HepG2 (cell line): ENCODE results near the gene FAS. TPM values are rescaled to one million over a fixed set of nuclear protein-coding genes. Genes with fewer than 3 reads are reported as not detected.

Experiments
- AGO2 ChIP-seq: fragments of 200-400 bp; formaldehyde crosslinking; optimal IDR thresholded peaks from 2 replicates; pipeline ENCODE3; 2017; ENCODE audit warnings: mild to moderate bottlenecking, low read depth, low read length, moderate library complexity
- CEBPG ChIP-seq: IDR thresholded peaks from 2 replicates; pipeline ENCODE4 v1.6.1; 2016
- HIC2 ChIP-seq: sonication (generic); formaldehyde crosslinking; IDR thresholded peaks from 2 replicates; pipeline ENCODE4 v1.9.0; 2022; ENCODE audit warnings: low read depth, missing genetic modification reagents
- HNF1A ChIP-seq, 2 experiments: sonication (generic) in 1 of 2; formaldehyde crosslinking in 1 of 2; IDR thresholded peaks; 2 replicates each; pipeline versions ENCODE4 v1.4.0 to v1.6.1; 2016 to 2020; ENCODE audit warnings: borderline replicate concordance in 1 of 2, low read depth in 1 of 2, mild to moderate bottlenecking in 1 of 2, missing genetic modification reagents in 1 of 2
- KLF16 ChIP-seq, 2 experiments: sonication (generic) in 1 of 2; formaldehyde crosslinking in 1 of 2; IDR thresholded peaks; 2 replicates each; pipeline versions ENCODE4 v1.6.1 to v1.8.0; 2016 to 2023; ENCODE audit warnings: missing genetic modification reagents in 2 of 2, missing compliant biosample characterization in 1 of 2
- KMT2A ChIP-seq: sonication (generic); formaldehyde crosslinking; IDR thresholded peaks from 2 replicates; pipeline ENCODE4 v1.4.0; 2020; ENCODE audit warnings: missing genetic modification reagents
- NCOA2 ChIP-seq: sonication (generic); formaldehyde crosslinking; IDR thresholded peaks from 2 replicates; pipeline ENCODE4 v1.8.0; 2022; ENCODE audit warnings: inconsistent platforms
- POLR2G ChIP-seq: fragments of 200-400 bp; formaldehyde crosslinking; IDR thresholded peaks from 2 replicates; pipeline ENCODE4 v1.6.1; 2018; ENCODE audit warnings: mild to moderate bottlenecking, low read depth, low read length, moderate library complexity
- SAP130 ChIP-seq: IDR thresholded peaks from 2 replicates; pipeline ENCODE4 v1.6.1; 2016; ENCODE audit warnings: low read depth
- SRY ChIP-seq: sonication (generic); formaldehyde crosslinking; IDR thresholded peaks from 2 replicates; pipeline ENCODE4 v1.8.0; 2022; ENCODE audit warnings: mild to moderate bottlenecking, missing genetic modification reagents
- TAF1 ChIP-seq: sonication (generic); formaldehyde crosslinking; IDR thresholded peaks from 2 replicates; pipeline ENCODE4 v1.4.0; 2020; ENCODE audit warnings: missing genetic modification reagents
- TEF ChIP-seq: sonication (generic); formaldehyde crosslinking; IDR thresholded peaks from 2 replicates; pipeline ENCODE4 v1.5.0; 2020; ENCODE audit warnings: missing genetic modification reagents
- THAP7 ChIP-seq: sonication (generic); formaldehyde crosslinking; IDR thresholded peaks from 2 replicates; pipeline ENCODE4 v1.8.1; 2023; ENCODE audit warnings: mild to moderate bottlenecking, missing genetic modification reagents
- ZNF124 ChIP-seq: sonication (generic); formaldehyde crosslinking; IDR thresholded peaks from 2 replicates; pipeline ENCODE4 v1.4.0; 2020; ENCODE audit warnings: missing genetic modification reagents
- ZNF333 ChIP-seq: sonication (generic); formaldehyde crosslinking; IDR thresholded peaks from 2 replicates; pipeline ENCODE4 v1.4.0; 2020; ENCODE audit warnings: mild to moderate bottlenecking, missing genetic modification reagents, borderline replicate concordance
- ZNF687 ChIP-seq: sonication (generic); formaldehyde crosslinking; IDR thresholded peaks from 2 replicates; pipeline ENCODE4 v1.5.1; 2020; ENCODE audit warnings: mild to moderate bottlenecking, missing genetic modification reagents, moderate library complexity
- polyA plus RNA-seq, 8 experiments: library from polyadenylated mRNA; depleted of rRNA in 3 of 8; stranded (reverse) in 7 of 8; unstranded in 1 of 8; fragments of >200 nt; fragmentation: Illumina TruSeq in 4 of 8; extraction: Trizol in 4 of 8; gene quantifications; 2 replicates each; pipeline versions ENCODE4 v1.2.1 to v1.2.3, GENCODE V29; 2011 to 2016; ENCODE audit warnings: low read depth in 4 of 8, missing spikeins in 1 of 8, mixed read lengths in 1 of 8; ENCODE audit not compliant: insufficient read depth in 1 of 8
- total RNA-seq, 5 experiments: library from RNA; depleted of rRNA; stranded (reverse); fragments of >200 nt; fragmentation: Illumina TruSeq; extraction: Trizol; gene quantifications; 2 replicates each; pipeline ENCODE4 v1.2.3, GENCODE V29; 2016; ENCODE audit warnings: low read depth in 1 of 5

Gene FAS
- total and polyA plus RNA-seq, 2 of the 13 experiments (the other 11 are each of a cell fraction or from before 2014, with no cell fraction given), result 5.9 to 17.9 TPM

- TF ChIP-seq TEF (0 out of 2 replicates have a peak, but pooled peaks have one; percentile 15), KMT2A (CRISPR knock-in tag) (peak; percentile 19; the same call in 1 of the 2 replicates), ZNF333 (CRISPR knock-in tag) (peak; percentile 76; the same call in 1 of the 2 replicates), TAF1 (CRISPR knock-in tag) (peak; percentile 49; the same call in 1 of the 2 replicates), ZNF687 (CRISPR knock-in tag) (peak; percentile 86), THAP7 (CRISPR knock-in tag) (no peak), NCOA2 (CRISPR knock-in tag) (no peak), HNF1A (IDR thresholded peaks at IDR 0.05; ENCODE audit: low read depth) (no peak), HNF1A (CRISPR knock-in tag; IDR thresholded peaks at IDR 0.05; ENCODE audit: borderline replicate concordance) (0 out of 2 replicates have a peak, but pooled peaks have one; percentile 3), SAP130 (CRISPR knock-in tag) (peak; percentile 41; the same call in 1 of the 2 replicates), SRY (CRISPR knock-in tag) (peak; percentile 21; the same call in 1 of the 2 replicates), AGO2 (peak; percentile 85), ZNF124 (CRISPR knock-in tag) (0 out of 2 replicates have a peak, but pooled peaks have one; percentile 18), POLR2G (peak; percentile 24; the same call in 1 of the 2 replicates), HIC2 (CRISPR knock-in tag) (peak; percentile 72), KLF16 (CRISPR knock-in tag; IDR thresholded peaks at IDR 0.05) (peak in 1 of 2 experiments; percentile 49; a peak in 1 of 4 replicates), CEBPG (peak; percentile 70)
Observed at GRCh38 chr10:88990384-88991160, at the start of gene FAS (continued).
